ENCODE data around the gene VPS13A. TPM values are rescaled to one million over a fixed set of nuclear protein-coding genes. Genes with fewer than 3 reads are reported as not detected.

Gene VPS13A
- total RNA-seq, 1 donor from 2014 or later: 30.5 TPM

DNA sequence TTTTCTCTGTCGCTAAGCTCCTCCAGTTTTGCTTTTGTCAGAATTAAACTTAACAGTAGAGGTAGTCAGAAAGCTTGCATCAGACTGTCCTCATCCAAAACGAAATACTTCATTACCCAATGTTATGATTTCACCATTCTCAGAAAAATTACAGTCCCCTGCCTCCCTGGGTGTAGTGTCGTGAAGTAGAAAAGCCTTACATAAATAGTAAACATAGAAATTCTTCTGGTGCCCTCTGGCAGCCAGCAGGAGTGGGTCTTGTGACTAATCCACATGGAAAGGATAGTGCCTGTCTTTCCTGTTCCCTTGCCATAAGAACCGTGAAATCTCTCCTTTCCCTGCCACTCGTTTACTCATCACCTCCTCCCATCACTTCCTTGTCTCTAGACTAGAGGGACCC lies 240.2 kb downstream of the VPS13A start:
- H3K9me3 Mint-ChIP-seq: no peaks in the 10 kb centered on the region
- no peak for DNase-seq (ENCODE audit: extremely low spot score, unreplicated experiment)
- H3K27ac Mint-ChIP-seq: no peak overlapping the region
- no peak overlapping the region for H3K4me3 Mint-ChIP-seq
- no peaks in the 10 kb centered on the region for H3K27me3 Mint-ChIP-seq
- TF ChIP-seq, protein P1, sequence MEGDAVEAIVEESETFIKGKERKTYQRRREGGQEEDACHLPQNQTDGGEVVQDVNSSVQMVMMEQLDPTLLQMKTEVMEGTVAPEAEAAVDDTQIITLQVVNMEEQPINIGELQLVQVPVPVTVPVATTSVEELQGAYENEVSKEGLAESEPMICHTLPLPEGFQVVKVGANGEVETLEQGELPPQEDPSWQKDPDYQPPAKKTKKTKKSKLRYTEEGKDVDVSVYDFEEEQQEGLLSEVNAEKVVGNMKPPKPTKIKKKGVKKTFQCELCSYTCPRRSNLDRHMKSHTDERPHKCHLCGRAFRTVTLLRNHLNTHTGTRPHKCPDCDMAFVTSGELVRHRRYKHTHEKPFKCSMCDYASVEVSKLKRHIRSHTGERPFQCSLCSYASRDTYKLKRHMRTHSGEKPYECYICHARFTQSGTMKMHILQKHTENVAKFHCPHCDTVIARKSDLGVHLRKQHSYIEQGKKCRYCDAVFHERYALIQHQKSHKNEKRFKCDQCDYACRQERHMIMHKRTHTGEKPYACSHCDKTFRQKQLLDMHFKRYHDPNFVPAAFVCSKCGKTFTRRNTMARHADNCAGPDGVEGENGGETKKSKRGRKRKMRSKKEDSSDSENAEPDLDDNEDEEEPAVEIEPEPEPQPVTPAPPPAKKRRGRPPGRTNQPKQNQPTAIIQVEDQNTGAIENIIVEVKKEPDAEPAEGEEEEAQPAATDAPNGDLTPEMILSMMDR (conservative IDR thresholded peaks at IDR 0.05): no peak
- H3K4me1 Mint-ChIP-seq (ENCODE audit: unreplicated experiment): no peaks in the 10 kb centered on the region
- peaks cover 4% of the 10 kb centered on the region for H3K36me3 Mint-ChIP-seq

DNA sequence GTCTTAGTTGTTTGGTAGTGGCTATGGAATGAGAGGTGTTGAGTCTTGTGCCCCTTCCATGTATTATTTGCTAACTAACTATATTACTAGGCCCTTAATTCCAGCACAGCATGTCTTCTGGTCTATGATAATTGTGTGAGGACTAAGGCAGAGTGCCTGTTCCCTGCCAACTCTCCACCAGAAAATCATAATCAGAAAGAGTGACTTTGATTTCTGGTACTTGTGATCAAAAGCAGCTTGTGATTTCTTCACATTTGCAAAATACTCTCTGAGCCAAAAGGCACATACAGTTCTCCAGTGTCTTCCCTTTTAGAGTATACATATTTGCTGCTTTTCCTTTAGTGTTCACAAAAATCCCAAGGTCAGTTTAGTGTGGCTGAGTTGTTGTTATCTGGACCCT lies 240.9 kb downstream of the VPS13A start:
- no peaks in the 10 kb centered on the region for H3K27me3 Mint-ChIP-seq
- H3K4me1 Mint-ChIP-seq (ENCODE audit: unreplicated experiment): no peaks in the 10 kb centered on the region
- TF ChIP-seq, protein P1 (conservative IDR thresholded peaks at IDR 0.05): no peak

DNA sequence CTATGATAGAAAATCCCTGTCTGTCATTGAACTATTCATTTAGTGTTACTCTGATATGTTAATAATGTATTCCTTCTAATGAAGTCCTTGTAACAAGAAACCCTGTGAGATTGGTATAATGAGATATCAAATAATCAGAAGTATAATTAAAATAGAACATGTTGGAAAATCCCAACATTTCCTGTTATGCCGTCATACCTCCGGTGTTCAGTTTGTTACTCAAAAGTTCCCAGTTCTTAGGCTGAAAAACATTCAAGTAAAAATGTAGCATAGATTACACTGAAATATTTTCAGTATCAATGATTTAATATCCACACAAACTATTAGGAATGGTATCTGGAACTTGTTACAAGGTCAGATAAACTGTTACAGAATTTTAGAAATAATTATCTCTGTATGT lies 243.3 kb downstream of the VPS13A start:
- no peaks in the 10 kb centered on the region for H3K36me3 Mint-ChIP-seq
- no peaks in the 10 kb centered on the region for H3K9me3 Mint-ChIP-seq
- no peak for DNase-seq (ENCODE audit: extremely low spot score, unreplicated experiment)
- H3K27ac Mint-ChIP-seq: no peak overlapping the region
- no peaks in the 10 kb centered on the region for H3K4me1 Mint-ChIP-seq (ENCODE audit: unreplicated experiment)
- no peaks in the 10 kb centered on the region for H3K27me3 Mint-ChIP-seq
- TF ChIP-seq, protein P1 (conservative IDR thresholded peaks at IDR 0.05): no peak
- no peak overlapping the region for H3K4me3 Mint-ChIP-seq

More for the DNA sequence above, 240.9 kb downstream of the VPS13A start:
- no peaks in the 10 kb centered on the region for H3K9me3 Mint-ChIP-seq
- H3K27ac Mint-ChIP-seq: no peak overlapping the region
- DNase-seq (ENCODE audit: extremely low spot score, unreplicated experiment): no peak
- peaks cover 4% of the 10 kb centered on the region for H3K36me3 Mint-ChIP-seq
- no peak overlapping the region for H3K4me3 Mint-ChIP-seq

DNA sequence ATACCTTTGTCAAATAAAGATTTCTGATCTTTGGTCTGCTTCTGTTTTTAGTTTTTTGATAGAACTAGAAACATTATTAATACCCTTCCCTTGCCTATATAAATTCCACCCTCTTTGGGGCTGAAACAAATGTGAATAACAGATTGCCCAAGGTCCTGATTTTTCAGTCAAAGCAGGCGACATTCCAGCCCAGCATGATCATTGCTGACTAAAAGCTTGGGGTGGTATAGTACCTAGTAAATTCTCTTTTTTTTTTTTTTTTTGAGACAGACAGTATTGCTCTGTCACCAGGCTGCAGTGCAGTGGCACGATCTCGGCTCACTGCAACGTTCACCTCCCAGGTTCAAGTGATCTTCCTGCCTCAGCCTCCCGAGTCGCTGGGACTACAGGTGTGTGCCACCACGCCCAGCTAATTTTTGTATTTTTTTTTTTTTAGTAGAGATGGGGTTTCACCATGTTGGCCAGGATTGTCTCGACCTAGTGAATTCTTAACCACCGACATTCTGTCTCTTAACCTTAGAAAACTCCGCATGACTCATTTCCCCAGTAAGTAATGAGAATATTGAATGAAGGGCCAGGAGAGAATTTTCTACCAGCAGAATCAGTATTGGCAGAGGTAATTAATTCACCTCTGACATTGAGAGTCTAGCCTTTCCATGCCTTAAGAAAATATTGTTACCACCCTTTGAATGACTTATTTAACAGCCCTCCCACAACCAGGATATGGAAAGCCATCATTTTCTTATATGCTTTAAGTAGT lies 244.4 kb downstream of the VPS13A start:
- TF ChIP-seq, protein P1 (conservative IDR thresholded peaks at IDR 0.05): no peak
- Mint-ChIP-seq H3K4me3 (no peak overlapping the region), H3K36me3 (no peaks in the 10 kb centered on the region), H3K4me1 (ENCODE audit: unreplicated experiment) (no peaks in the 10 kb centered on the region), H3K9me3 (no peaks in the 10 kb centered on the region), H3K27ac (no peak overlapping the region), H3K27me3 (no peaks in the 10 kb centered on the region)
- no peak for DNase-seq (ENCODE audit: extremely low spot score, unreplicated experiment)

DNA sequence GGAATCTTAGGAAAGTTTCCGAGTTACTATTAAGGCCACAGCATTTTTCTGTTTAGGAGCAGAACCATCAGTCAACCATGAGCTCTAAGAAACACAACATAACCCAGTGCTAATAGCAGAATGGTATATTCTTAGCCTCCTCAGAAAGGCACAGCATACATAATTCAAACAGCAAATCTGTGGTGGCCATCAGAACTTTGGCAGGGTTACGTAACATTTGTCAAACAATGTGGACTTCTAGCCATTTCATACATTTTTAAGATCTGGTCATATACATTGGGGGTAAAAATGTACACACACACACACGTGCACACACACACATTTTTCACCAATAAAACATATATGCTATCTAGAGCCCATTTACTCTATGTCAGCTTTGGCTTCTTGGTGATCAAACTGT lies 245.6 kb downstream of the VPS13A start:
- Mint-ChIP-seq H3K4me1 (ENCODE audit: unreplicated experiment) (no peaks in the 10 kb centered on the region), H3K4me3 (no peak overlapping the region)
- TF ChIP-seq, protein P1 (conservative IDR thresholded peaks at IDR 0.05): no peak

More for the DNA sequence above, 245.6 kb downstream of the VPS13A start:
- DNase-seq (ENCODE audit: extremely low spot score, unreplicated experiment): no peak
- H3K27ac Mint-ChIP-seq: no peak overlapping the region
- no peaks in the 10 kb centered on the region for H3K27me3 Mint-ChIP-seq
- H3K36me3 Mint-ChIP-seq: no peaks in the 10 kb centered on the region
- H3K9me3 Mint-ChIP-seq: no peaks in the 10 kb centered on the region
